Heart left ventricle (tissue), 13 donors: Measurements from ENCODE around the gene MEN1.

Experiments
- POLR2A ChIP-seq, 2 donors: fragments of 450-650 bp; IDR thresholded peaks; one replicate each; pipeline ENCODE4 v1.6.1; 2017; ENCODE audit warnings: antibody characterized with exemption in 2 of 2, mild to moderate bottlenecking in 2 of 2, moderate library complexity in 2 of 2
- TF ChIP-seq, protein P1 (sequence below), 12 donors: fragments of 200-600 bp; sonication (generic) in 4 of 12; IDR thresholded peaks; one replicate each; pipeline versions ENCODE4 v1.5.0 to v1.8.0; 2018 to 2022; ENCODE audit warnings: antibody characterized with exemption in 12 of 12, mild to moderate bottlenecking in 5 of 12
- donor health status: ischemic (EF 13 %, LVEDD 7.1; RV severe dilation, severe dysfunction).
- donor health status: DM: no; HTN: yes; CAD: no.
- donor health status: DM: no; HTN: no; CAD: no.
- donor health status: ischemic (EF 25% LVEDD 6.9; RV normal size, moderate dysfunction).
- donor health status: ischemic (EF 25% LVEDD 5.7; RV mildly dilated, moderate dysfunction).
- donor health status: ischemic (EF 35%, LVEDD 5.7; RV mildly dilated, moderate dysfunction).
- donor health status: nonischemic (EF 11% LVEDD 7.7; RV severe dilation, severe dysfunction).
- donor health status: DM: yes; HTN: yes; CAD: no.
- donor health status: PGD.
- donor health status: ischemic (EF 29% LVEDD 5.4; RV normal size, mild dysfunction).
- donor health status: nonischemic (EF 23%, LVEDD 6.1; RV moderate dilation, normal function).

DNA sequence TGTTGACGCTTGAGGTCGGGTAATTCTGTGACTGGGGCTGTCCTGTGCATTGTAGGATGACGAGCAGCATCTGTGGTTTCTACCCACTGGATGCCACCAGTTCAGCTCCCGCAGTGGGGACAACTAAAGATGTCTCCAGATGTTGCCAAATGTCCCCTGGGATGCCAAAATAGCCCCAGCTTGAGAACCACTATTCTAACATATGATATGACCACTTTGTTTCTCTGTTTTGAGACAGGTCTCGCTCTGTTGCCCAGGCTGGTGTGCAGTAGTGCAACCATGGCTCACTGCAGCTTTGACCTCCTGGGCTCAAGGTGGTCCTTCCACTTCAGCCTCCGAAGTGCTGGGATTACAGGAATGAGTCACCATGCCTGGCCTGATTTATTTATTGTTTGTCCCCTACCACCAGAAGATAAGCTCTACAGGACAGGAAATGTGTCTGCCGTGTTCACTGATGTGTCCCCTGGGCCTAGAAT is 4.4 kb upstream of the MEN1 start:
- TF ChIP-seq, protein P1, sequence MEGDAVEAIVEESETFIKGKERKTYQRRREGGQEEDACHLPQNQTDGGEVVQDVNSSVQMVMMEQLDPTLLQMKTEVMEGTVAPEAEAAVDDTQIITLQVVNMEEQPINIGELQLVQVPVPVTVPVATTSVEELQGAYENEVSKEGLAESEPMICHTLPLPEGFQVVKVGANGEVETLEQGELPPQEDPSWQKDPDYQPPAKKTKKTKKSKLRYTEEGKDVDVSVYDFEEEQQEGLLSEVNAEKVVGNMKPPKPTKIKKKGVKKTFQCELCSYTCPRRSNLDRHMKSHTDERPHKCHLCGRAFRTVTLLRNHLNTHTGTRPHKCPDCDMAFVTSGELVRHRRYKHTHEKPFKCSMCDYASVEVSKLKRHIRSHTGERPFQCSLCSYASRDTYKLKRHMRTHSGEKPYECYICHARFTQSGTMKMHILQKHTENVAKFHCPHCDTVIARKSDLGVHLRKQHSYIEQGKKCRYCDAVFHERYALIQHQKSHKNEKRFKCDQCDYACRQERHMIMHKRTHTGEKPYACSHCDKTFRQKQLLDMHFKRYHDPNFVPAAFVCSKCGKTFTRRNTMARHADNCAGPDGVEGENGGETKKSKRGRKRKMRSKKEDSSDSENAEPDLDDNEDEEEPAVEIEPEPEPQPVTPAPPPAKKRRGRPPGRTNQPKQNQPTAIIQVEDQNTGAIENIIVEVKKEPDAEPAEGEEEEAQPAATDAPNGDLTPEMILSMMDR (IDR thresholded peaks at IDR 0.05), result no peak
- TF ChIP-seq POLR2A (IDR thresholded peaks at IDR 0.05), result no peak
